Panc1 (cell line): Measurements from ENCODE around the gene OLFML3. TPM values are rescaled to one million over a fixed set of nuclear protein-coding genes. Genes with fewer than 3 reads are reported as not detected.

Source experiments
- ATAC-seq: fragments of 200-7000 bp; cut with Tn5 transposase; 2 replicates; pipeline ENCODE4 v1.9.1; 2020; ENCODE audit warnings: mild to moderate bottlenecking, moderate library complexity
- BruUV-seq: library from RNA; stranded (reverse); fragments of 400-500 nt; replicated peaks from 2 replicates; lab custom pipeline; 2021; lab: Mats Ljungman, UMichigan
- CTCF ChIA-PET: fragments of 300-600 bp; sonication (Branson Sonifier 250); formaldehyde crosslinking; loops from one replicate; lab custom pipeline; 2022; ENCODE audit warnings: antibody characterized with exemption; lab: Charles Lee
- POLR2A ChIA-PET: fragments of 300-600 bp; sonication (Branson Sonifier 250); formaldehyde crosslinking; loops from one replicate; lab custom pipeline; 2022; ENCODE audit warnings: antibody characterized with exemption; lab: Charles Lee
- DNase-seq: peaks from one replicate; pipeline ENCODE4 v3.0.0-alpha.2; 2010; ENCODE audit warnings: low read depth, low spot score
- H3K27ac ChIP-seq: 2 replicates; pipeline ENCODE4 v1.5.1; 2011; ENCODE audit warnings: mild to moderate bottlenecking, low read length, inconsistent platforms
- H3K27me3 ChIP-seq: fragments of 200-500 bp; sonication (Bioruptor generic); 2 replicates; pipeline ENCODE4 v1.6.0; 2014; ENCODE audit warnings: low read length, inconsistent platforms; ENCODE audit not compliant: control insufficient read depth, insufficient read depth
- H3K36me3 ChIP-seq: fragments of 200-500 bp; sonication (Bioruptor generic); 2 replicates; pipeline ENCODE4 v1.5.1; 2014; ENCODE audit warnings: inconsistent platforms, mild to moderate bottlenecking, low read length, moderate library complexity; ENCODE audit not compliant: control insufficient read depth, insufficient read depth
- H3K4me1 ChIP-seq: 2 replicates; pipeline ENCODE4 v1.5.1; 2011; ENCODE audit warnings: inconsistent platforms, mild to moderate bottlenecking, low read length, moderate library complexity; ENCODE audit not compliant: control insufficient read depth, insufficient read depth
- H3K4me3 ChIP-seq, 2 experiments: 2 replicates each; pipeline ENCODE4 v1.5.1; 2011 to 2012; ENCODE audit warnings: low read depth in 2 of 2, low read length in 2 of 2, mild to moderate bottlenecking in 2 of 2, inconsistent platforms in 1 of 2, moderate library complexity in 1 of 2
- H3K9me3 ChIP-seq: fragments of 200-500 bp; sonication (Bioruptor generic); 2 replicates; pipeline ENCODE4 v1.5.1; 2014; ENCODE audit warnings: low read depth, mild to moderate bottlenecking, inconsistent platforms, low read length, moderate library complexity; ENCODE audit not compliant: control insufficient read depth, insufficient read depth
- CTCF ChIP-seq: fragments of 450-650 bp; IDR thresholded peaks from 2 replicates; pipeline ENCODE4 v1.5.1; 2017; ENCODE audit warnings: mild to moderate bottlenecking
- POLR2AphosphoS5 ChIP-seq: IDR thresholded peaks from 2 replicates; pipeline ENCODE4 v1.6.1; 2012; ENCODE audit warnings: mild to moderate bottlenecking, low read depth, low read length, moderate library complexity
- REST ChIP-seq, 2 experiments: IDR thresholded peaks; 2 replicates each; pipeline ENCODE4 v1.6.1; 2011 to 2012; ENCODE audit warnings: low read depth in 2 of 2, control low read depth in 1 of 2, low read length in 1 of 2, mild to moderate bottlenecking in 1 of 2, moderate library complexity in 1 of 2; ENCODE audit not compliant: insufficient read depth in 1 of 2
- SIN3A ChIP-seq: IDR thresholded peaks from 2 replicates; pipeline ENCODE4 v1.6.1; 2012; ENCODE audit warnings: low read depth, mild to moderate bottlenecking, low read length, moderate library complexity, borderline replicate concordance; ENCODE audit not compliant: insufficient read depth
- TCF7L2 ChIP-seq: IDR thresholded peaks from 2 replicates; pipeline ENCODE4 v1.6.1; 2011; ENCODE audit warnings: mild to moderate bottlenecking, low read depth, low read length, inconsistent platforms
- in situ Hi-C: cut with HindIII; loops from 2 replicates; pipeline ENCODE4 v1.10.0; 2016; ENCODE audit warnings: low sequenced_read_pairs, low pct_unique_long_range_greater_than_20kb
- intact Hi-C: fragments of 100-400 bp; cut with micrococcal nuclease; formaldehyde crosslinking; loops from one replicate; pipeline ENCODE4 v1.10.0; 2022; ENCODE audit not compliant: unreplicated experiment
- total RNA-seq: library from RNA; stranded (reverse); gene quantifications from one replicate; pipeline ENCODE4 v1.2.1, GENCODE V29; 2021; ENCODE audit not compliant: unreplicated experiment

Gene OLFML3
- total RNA-seq, 1 experiment from 2014 or later = 0.15 TPM

GRCh38 chr1:113951719-113952118, 27.6 kb upstream of the OLFML3 start:
- CTCF ChIA-PET = no interaction called here
- POLR2A ChIA-PET = interaction anchor here (0.6 kb wide), 1 partner anchor 761 kb away, joined by 3 read pairs; no protein-coding TSS in a partner anchor
- Histone ChIP-seq H3K36me3 (peaks cover 10% of the 10 kb centered on the region), H3K4me1 (no peaks in the 10 kb centered on the region), H3K9me3 (no peaks in the 10 kb centered on the region), H3K27me3 (no peaks in the 10 kb centered on the region), H3K27ac (no peak overlapping the region), H3K4me3 (no peak overlapping the region)
- BruUV-seq = no TSS peak
- TF ChIP-seq REST (IDR thresholded peaks at IDR 0.05; ENCODE audit: insufficient read depth in 1 of 2, low read depth in 2 of 2, low read length in 1 of 2) (no peak), SIN3A (no peak), CTCF (no peak), TCF7L2 (no peak), POLR2AphosphoS5 (no peak)
- intact Hi-C loops (no loop called here), in situ Hi-C loops (no loop called here)
- no peak for ATAC-seq
- no peak for DNase-seq

- intact Hi-C loops (no loop called here), in situ Hi-C loops (no loop called here)
- ChIA-PET CTCF (no interaction called here), POLR2A (no interaction called here)
- no peaks in the 10 kb centered on the region for H3K27me3 ChIP-seq
- ATAC-seq (no peak), DNase-seq (no peak)
- no peaks in the 10 kb centered on the region for H3K9me3 ChIP-seq
- no peak overlapping the region for H3K27ac ChIP-seq
- H3K4me1 ChIP-seq = no peaks in the 10 kb centered on the region
- BruUV-seq = no TSS peak
- no peak overlapping the region for H3K4me3 ChIP-seq
- H3K36me3 ChIP-seq = peaks cover 14% of the 10 kb centered on the region
- TF ChIP-seq REST (IDR thresholded peaks at IDR 0.05; ENCODE audit: insufficient read depth in 1 of 2, low read depth in 2 of 2, low read length in 1 of 2) (no peak), TCF7L2 (no peak), POLR2AphosphoS5 (no peak), CTCF (no peak), SIN3A (no peak)
Observed at GRCh38 chr1:113957984-113958383, 21.3 kb upstream of the OLFML3 start.
